Activated T-cell treated with anti-CD3 and anti-CD28 coated beads, Interleukin-2, amount 50 U/mL, for 24 hours (primary cell): ENCODE data around the gene SMAD5.

Experiments
- DNase-seq: peaks from one replicate; pipeline ENCODE4 v3.0.0-alpha.2; 2020
- H3K27ac Mint-ChIP-seq: 2 replicates; pipeline ENCODE4 v1.8.0; 2020; ENCODE audit warnings: mild to moderate bottlenecking, mixed read lengths
- H3K27me3 Mint-ChIP-seq: 2 replicates; pipeline ENCODE4 v1.8.0; 2020; ENCODE audit warnings: mixed read lengths
- H3K36me3 Mint-ChIP-seq: 2 replicates; pipeline ENCODE4 v1.8.0; 2020; ENCODE audit warnings: low read depth, mixed read lengths
- H3K4me1 Mint-ChIP-seq: 2 replicates; pipeline ENCODE4 v1.8.0; 2020; ENCODE audit warnings: low read depth, mixed read lengths
- H3K4me3 Mint-ChIP-seq: 2 replicates; pipeline ENCODE4 v1.8.0; 2020; ENCODE audit warnings: mild to moderate bottlenecking, moderate library complexity, mixed read lengths
- H3K9me3 Mint-ChIP-seq: 2 replicates; pipeline ENCODE4 v1.8.0; 2020; ENCODE audit warnings: mixed read lengths

SMAD5 gene

GRCh38 chr5:136192526-136193321, 60.1 kb downstream of the SMAD5 start, which contains the start of gene SMIM32:
Gene SMIM32, minus strand, starts transcription at chr5:136193162. Its CDS starts 638 bp downstream, at chr5:136192524.
- Mint-ChIP-seq H3K27me3 (peaks cover 70% of the 10 kb centered on the region), H3K4me1 (no peaks in the 10 kb centered on the region), H3K4me3 (no peak within 1 kb of the TSS), H3K27ac (no peak within 1 kb of the TSS), H3K36me3 (no peaks in the 10 kb centered on the region), H3K9me3 (no peaks in the 10 kb centered on the region)
- DNase-seq: no peak

GRCh38 chr5:136193322-136193935, 60.8 kb downstream of the SMAD5 start:
- no peaks in the 10 kb centered on the region for H3K4me1 Mint-ChIP-seq
- no peak for DNase-seq
- no peaks in the 10 kb centered on the region for H3K36me3 Mint-ChIP-seq
- H3K27ac Mint-ChIP-seq: no peak overlapping the region
- H3K9me3 Mint-ChIP-seq: no peaks in the 10 kb centered on the region
- peaks cover 70% of the 10 kb centered on the region for H3K27me3 Mint-ChIP-seq
- no peak overlapping the region for H3K4me3 Mint-ChIP-seq

GRCh38 chr5:136194576-136194975, 61.9 kb downstream of the SMAD5 start:
- H3K4me1 Mint-ChIP-seq: no peaks in the 10 kb centered on the region
- DNase-seq: no peak
- H3K36me3 Mint-ChIP-seq: no peaks in the 10 kb centered on the region
- H3K27ac Mint-ChIP-seq: no peak overlapping the region
- H3K27me3 Mint-ChIP-seq: peaks cover 66% of the 10 kb centered on the region
- no peaks in the 10 kb centered on the region for H3K9me3 Mint-ChIP-seq
- no peak overlapping the region for H3K4me3 Mint-ChIP-seq

- peaks cover 54% of the 10 kb centered on the region for H3K27me3 Mint-ChIP-seq
- no peak overlapping the region for H3K27ac Mint-ChIP-seq
- H3K36me3 Mint-ChIP-seq: no peaks in the 10 kb centered on the region
- no peak for DNase-seq
- no peak overlapping the region for H3K4me3 Mint-ChIP-seq
- H3K4me1 Mint-ChIP-seq: no peaks in the 10 kb centered on the region
- no peaks in the 10 kb centered on the region for H3K9me3 Mint-ChIP-seq
These were observed 63.6 kb downstream of the SMAD5 start for GRCh38 chr5:136195971-136196820.

GRCh38 chr5:136197462-136198142, 65.0 kb downstream of the SMAD5 start:
- H3K4me3 Mint-ChIP-seq: no peak overlapping the region
- no peaks in the 10 kb centered on the region for H3K9me3 Mint-ChIP-seq
- H3K4me1 Mint-ChIP-seq: no peaks in the 10 kb centered on the region
- no peaks in the 10 kb centered on the region for H3K36me3 Mint-ChIP-seq
- peaks cover 45% of the 10 kb centered on the region for H3K27me3 Mint-ChIP-seq
- no peak for DNase-seq
- no peak overlapping the region for H3K27ac Mint-ChIP-seq

GRCh38 chr5:136198453-136198852, 65.8 kb downstream of the SMAD5 start:
- Mint-ChIP-seq H3K27ac (no peak overlapping the region), H3K27me3 (peaks cover 39% of the 10 kb centered on the region), H3K36me3 (no peaks in the 10 kb centered on the region), H3K4me3 (no peak overlapping the region), H3K4me1 (no peaks in the 10 kb centered on the region), H3K9me3 (no peaks in the 10 kb centered on the region)
- no peak for DNase-seq

GRCh38 chr5:136199408-136199807, 66.8 kb downstream of the SMAD5 start:
- no peak for DNase-seq
- H3K36me3 Mint-ChIP-seq: no peaks in the 10 kb centered on the region

GRCh38 chr5:136200130-136200529, 67.5 kb downstream of the SMAD5 start:
- Mint-ChIP-seq H3K9me3 (no peaks in the 10 kb centered on the region), H3K4me3 (no peak overlapping the region), H3K4me1 (no peaks in the 10 kb centered on the region), H3K27me3 (peaks cover 30% of the 10 kb centered on the region), H3K27ac (no peak overlapping the region), H3K36me3 (no peaks in the 10 kb centered on the region)
- DNase-seq: no peak

More at GRCh38 chr5:136199408-136199807, 66.8 kb downstream of the SMAD5 start:
- H3K27me3 Mint-ChIP-seq: peaks cover 37% of the 10 kb centered on the region
- no peaks in the 10 kb centered on the region for H3K4me1 Mint-ChIP-seq
- no peak overlapping the region for H3K27ac Mint-ChIP-seq
- H3K4me3 Mint-ChIP-seq: no peak overlapping the region
- H3K9me3 Mint-ChIP-seq: no peaks in the 10 kb centered on the region

- no peaks in the 10 kb centered on the region for H3K36me3 Mint-ChIP-seq
These were observed 68.1 kb downstream of the SMAD5 start for GRCh38 chr5:136200761-136201160.

GRCh38 chr5:136201870-136202269, 69.2 kb downstream of the SMAD5 start:
- Mint-ChIP-seq H3K9me3 (no peaks in the 10 kb centered on the region), H3K27me3 (peaks cover 16% of the 10 kb centered on the region), H3K27ac (no peak overlapping the region), H3K36me3 (no peaks in the 10 kb centered on the region), H3K4me3 (no peak overlapping the region), H3K4me1 (no peaks in the 10 kb centered on the region)
- DNase-seq: no peak

More at GRCh38 chr5:136200761-136201160, 68.1 kb downstream of the SMAD5 start:
- no peaks in the 10 kb centered on the region for H3K9me3 Mint-ChIP-seq
- no peak overlapping the region for H3K4me3 Mint-ChIP-seq
- no peak overlapping the region for H3K27ac Mint-ChIP-seq
- DNase-seq: no peak
- H3K27me3 Mint-ChIP-seq: peaks cover 25% of the 10 kb centered on the region
- H3K4me1 Mint-ChIP-seq: no peaks in the 10 kb centered on the region

GRCh38 chr5:136202469-136203205, 70.0 kb downstream of the SMAD5 start:
- no peak overlapping the region for H3K27ac Mint-ChIP-seq
- no peak for DNase-seq

GRCh38 chr5:136203303-136203922, 70.8 kb downstream of the SMAD5 start:
- Mint-ChIP-seq H3K36me3 (no peaks in the 10 kb centered on the region), H3K4me1 (no peaks in the 10 kb centered on the region), H3K9me3 (no peaks in the 10 kb centered on the region), H3K4me3 (no peak overlapping the region), H3K27ac (no peak overlapping the region), H3K27me3 (peaks cover 11% of the 10 kb centered on the region)
- DNase-seq: no peak

More at GRCh38 chr5:136202469-136203205, 70.0 kb downstream of the SMAD5 start:
- Mint-ChIP-seq H3K36me3 (no peaks in the 10 kb centered on the region), H3K9me3 (no peaks in the 10 kb centered on the region), H3K27me3 (peaks cover 11% of the 10 kb centered on the region), H3K4me1 (no peaks in the 10 kb centered on the region), H3K4me3 (no peak overlapping the region)

GRCh38 chr5:136205061-136205702, 72.5 kb downstream of the SMAD5 start:
- Mint-ChIP-seq H3K27ac (no peak overlapping the region), H3K27me3 (peaks cover 21% of the 10 kb centered on the region), H3K4me3 (no peak overlapping the region), H3K36me3 (no peaks in the 10 kb centered on the region), H3K4me1 (no peaks in the 10 kb centered on the region), H3K9me3 (no peaks in the 10 kb centered on the region)
- DNase-seq: no peak
